Measurements from ENCODE around the gene POU3F1. TPM values are rescaled to one million over a fixed set of nuclear protein-coding genes. Genes with fewer than 3 reads are reported as not detected.

Gene POU3F1
- total and polyA plus RNA-seq, 10 of the 15 experiments (the other 5 are each of a cell fraction or from before 2014, with no cell fraction given): 0.04 to 0.53 (median 0.10) TPM; not detected in 3

DNA sequence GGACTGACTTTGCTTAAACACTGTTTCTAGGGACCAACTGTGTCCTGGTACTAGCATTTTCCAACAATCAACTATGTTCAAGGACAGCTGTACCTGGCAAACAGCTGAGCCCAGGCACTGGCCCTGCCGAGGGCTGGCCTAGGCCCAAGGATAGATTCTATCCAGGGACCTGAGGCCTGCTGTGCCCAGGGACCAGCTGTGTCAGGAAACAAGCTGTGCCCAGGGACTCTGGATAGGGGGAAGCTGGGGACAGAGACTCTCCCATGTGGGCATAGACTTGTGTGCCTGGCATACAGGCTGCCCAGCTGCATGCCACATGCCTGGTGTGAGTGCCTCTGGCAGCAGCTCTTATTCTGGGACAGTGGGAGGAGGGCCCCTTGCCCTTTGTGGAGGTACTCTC is 38.1 kb upstream of the POU3F1 start:
- no peaks in the 10 kb centered on the region for H3K9me3 ChIP-seq (replicated peaks; ENCODE audit: control insufficient read depth, insufficient read depth, low read length)
- H3K27ac ChIP-seq (ENCODE audit: control insufficient read depth, insufficient read depth): no peak overlapping the region
- no peak overlapping the region for H3K4me3 ChIP-seq
- RAD21 ChIA-PET (ENCODE audit: unreplicated experiment): interaction anchor here (1.6 kb wide), 1 partner anchor 68 kb away, joined by 4 read pairs; no protein-coding TSS in a partner anchor
- H3K36me3 ChIP-seq (ENCODE audit: control insufficient read depth in 2 of 2, insufficient read depth in 2 of 2, low read length in 1 of 2): no peaks in the 10 kb centered on the region
- FAIRE-seq (no peak), DNase-seq (ENCODE audit: low read depth, low spot score) (no peak), ATAC-seq (no peak)
- H2AFZ ChIP-seq (ENCODE audit: control insufficient read depth, low read depth, low read length): no peak overlapping the region
- H3K4me1 ChIP-seq (ENCODE audit: control insufficient read depth, insufficient read depth, low read length): no peaks in the 10 kb centered on the region
- intact Hi-C loops (cut with micrococcal nuclease; ENCODE audit: unreplicated experiment): no loop called here
- H3K27me3 ChIP-seq (replicated peaks in 1 of 2; ENCODE audit: control insufficient read depth in 2 of 2, insufficient read depth in 2 of 2, low read length in 1 of 2): no peaks in the 10 kb centered on the region
- H4K20me1 ChIP-seq (ENCODE audit: control insufficient read depth, insufficient read depth): no peaks in the 10 kb centered on the region
- POLR2A ChIA-PET: interaction anchor here (0.7 to 1.3 kb wide), 2 partner anchors 9 to 130 kb away, joined by 3 to 4 read pairs; no protein-coding TSS in a partner anchor
- in situ Hi-C loops (cut with MboI): no loop called here
- no TSS peak for BruUV-seq (replicated peaks)
- SMC1A ChIA-PET (ENCODE audit: uncharacterized antibody, unreplicated experiment): interaction anchor here (1.5 to 2.1 kb wide), 2 partner anchors 11 to 12 kb away, joined by 4 to 9 read pairs; no protein-coding TSS in a partner anchor
- no peak overlapping the region for H3K9ac ChIP-seq (ENCODE audit: control insufficient read depth, insufficient read depth, low read length)
- CTCF ChIA-PET: interaction anchor here (1.6 kb wide), 1 partner anchor 13 kb away, joined by 7 read pairs; no protein-coding TSS in a partner anchor
- H3K4me2 ChIP-seq (ENCODE audit: control insufficient read depth, insufficient read depth): no peak overlapping the region
- WGBS (ENCODE audit: insufficient coverage, insufficient replicate concordance, low lambda C conversion rate, missing lambda C conversion rate): 58% methylated on average over 1 of the region's 1 CpG
- TF ChIP-seq ETV6 (conservative IDR thresholded peaks at IDR 0.05 in 1 of 2, IDR thresholded peaks at IDR 0.05 in 1 of 2; ENCODE audit: borderline replicate concordance in 1 of 2, low read depth in 1 of 2): no peak
- TF ChIP-seq IKZF1 (conservative IDR thresholded peaks at IDR 0.05): no peak
- TF ChIP-seq POLR2A (IDR thresholded peaks at IDR 0.05; ENCODE audit: low read depth, low read length): no peak
- no peak for TF ChIP-seq TAF1 (IDR thresholded peaks at IDR 0.05; ENCODE audit: borderline replicate concordance, low read depth, low read length)
- TF ChIP-seq, protein P1, sequence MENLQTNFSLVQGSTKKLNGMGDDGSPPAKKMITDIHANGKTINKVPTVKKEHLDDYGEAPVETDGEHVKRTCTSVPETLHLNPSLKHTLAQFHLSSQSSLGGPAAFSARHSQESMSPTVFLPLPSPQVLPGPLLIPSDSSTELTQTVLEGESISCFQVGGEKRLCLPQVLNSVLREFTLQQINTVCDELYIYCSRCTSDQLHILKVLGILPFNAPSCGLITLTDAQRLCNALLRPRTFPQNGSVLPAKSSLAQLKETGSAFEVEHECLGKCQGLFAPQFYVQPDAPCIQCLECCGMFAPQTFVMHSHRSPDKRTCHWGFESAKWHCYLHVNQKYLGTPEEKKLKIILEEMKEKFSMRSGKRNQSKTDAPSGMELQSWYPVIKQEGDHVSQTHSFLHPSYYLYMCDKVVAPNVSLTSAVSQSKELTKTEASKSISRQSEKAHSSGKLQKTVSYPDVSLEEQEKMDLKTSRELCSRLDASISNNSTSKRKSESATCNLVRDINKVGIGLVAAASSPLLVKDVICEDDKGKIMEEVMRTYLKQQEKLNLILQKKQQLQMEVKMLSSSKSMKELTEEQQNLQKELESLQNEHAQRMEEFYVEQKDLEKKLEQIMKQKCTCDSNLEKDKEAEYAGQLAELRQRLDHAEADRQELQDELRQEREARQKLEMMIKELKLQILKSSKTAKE (IDR thresholded peaks at IDR 0.05; ENCODE audit: low read depth, poor library complexity, severe bottlenecking): no peak
- TF ChIP-seq ZSCAN29 (IDR thresholded peaks at IDR 0.05): no peak
- TF ChIP-seq KAT2A (conservative IDR thresholded peaks at IDR 0.05; ENCODE audit: control insufficient read depth, low read depth, low read length): no peak
- no peak for TF ChIP-seq NBN (IDR thresholded peaks at IDR 0.05)
- TF ChIP-seq PML (IDR thresholded peaks at IDR 0.05; ENCODE audit: low read length): no peak
- no peak for TF ChIP-seq POU2F2 (IDR thresholded peaks at IDR 0.05; ENCODE audit: borderline replicate concordance, low read depth, low read length)
- TF ChIP-seq, protein P2, sequence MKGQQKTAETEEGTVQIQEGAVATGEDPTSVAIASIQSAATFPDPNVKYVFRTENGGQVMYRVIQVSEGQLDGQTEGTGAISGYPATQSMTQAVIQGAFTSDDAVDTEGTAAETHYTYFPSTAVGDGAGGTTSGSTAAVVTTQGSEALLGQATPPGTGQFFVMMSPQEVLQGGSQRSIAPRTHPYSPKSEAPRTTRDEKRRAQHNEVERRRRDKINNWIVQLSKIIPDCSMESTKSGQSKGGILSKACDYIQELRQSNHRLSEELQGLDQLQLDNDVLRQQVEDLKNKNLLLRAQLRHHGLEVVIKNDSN (IDR thresholded peaks at IDR 0.05; ENCODE audit: borderline replicate concordance, extremely low read length, insufficient read depth, low read depth, low read length): no peak
- no peak for TF ChIP-seq CBFB (IDR thresholded peaks at IDR 0.05; ENCODE audit: low read depth)
- no peak for TF ChIP-seq PAX8 (IDR thresholded peaks at IDR 0.05)
- no peak for TF ChIP-seq MYC (IDR thresholded peaks at IDR 0.05; ENCODE audit: insufficient read depth, insufficient read length, insufficient replicate concordance, low read length, severe bottlenecking)
- TF ChIP-seq RCOR1 (conservative IDR thresholded peaks at IDR 0.05; ENCODE audit: low read depth, low read length): no peak
- no peaks in the 10 kb centered on the region for H3K79me2 ChIP-seq (ENCODE audit: control insufficient read depth, insufficient read depth, low read length)

All from GM12878 (cell line).